C4-2B (cell line): ENCODE results near the gene GPR42.

Source experiments
- ZFX ChIP-seq: fragments of 450-650 bp; IDR thresholded peaks from 2 replicates; pipeline ENCODE4 v1.6.1; 2017
- TF ChIP-seq, protein P1 (sequence below): fragments of 450-650 bp; conservative IDR thresholded peaks from 2 replicates; pipeline ENCODE4 v1.5.1; 2017; ENCODE audit warnings: mild to moderate bottlenecking

- TF ChIP-seq, protein P1, sequence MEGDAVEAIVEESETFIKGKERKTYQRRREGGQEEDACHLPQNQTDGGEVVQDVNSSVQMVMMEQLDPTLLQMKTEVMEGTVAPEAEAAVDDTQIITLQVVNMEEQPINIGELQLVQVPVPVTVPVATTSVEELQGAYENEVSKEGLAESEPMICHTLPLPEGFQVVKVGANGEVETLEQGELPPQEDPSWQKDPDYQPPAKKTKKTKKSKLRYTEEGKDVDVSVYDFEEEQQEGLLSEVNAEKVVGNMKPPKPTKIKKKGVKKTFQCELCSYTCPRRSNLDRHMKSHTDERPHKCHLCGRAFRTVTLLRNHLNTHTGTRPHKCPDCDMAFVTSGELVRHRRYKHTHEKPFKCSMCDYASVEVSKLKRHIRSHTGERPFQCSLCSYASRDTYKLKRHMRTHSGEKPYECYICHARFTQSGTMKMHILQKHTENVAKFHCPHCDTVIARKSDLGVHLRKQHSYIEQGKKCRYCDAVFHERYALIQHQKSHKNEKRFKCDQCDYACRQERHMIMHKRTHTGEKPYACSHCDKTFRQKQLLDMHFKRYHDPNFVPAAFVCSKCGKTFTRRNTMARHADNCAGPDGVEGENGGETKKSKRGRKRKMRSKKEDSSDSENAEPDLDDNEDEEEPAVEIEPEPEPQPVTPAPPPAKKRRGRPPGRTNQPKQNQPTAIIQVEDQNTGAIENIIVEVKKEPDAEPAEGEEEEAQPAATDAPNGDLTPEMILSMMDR = no peak
- TF ChIP-seq ZFX = no peak
Observed at GRCh38 chr19:35400773-35401100, 29.9 kb downstream of the GPR42 start.
